ENCODE measurements around the gene P2RX2.

P2RX2 gene

DNA sequence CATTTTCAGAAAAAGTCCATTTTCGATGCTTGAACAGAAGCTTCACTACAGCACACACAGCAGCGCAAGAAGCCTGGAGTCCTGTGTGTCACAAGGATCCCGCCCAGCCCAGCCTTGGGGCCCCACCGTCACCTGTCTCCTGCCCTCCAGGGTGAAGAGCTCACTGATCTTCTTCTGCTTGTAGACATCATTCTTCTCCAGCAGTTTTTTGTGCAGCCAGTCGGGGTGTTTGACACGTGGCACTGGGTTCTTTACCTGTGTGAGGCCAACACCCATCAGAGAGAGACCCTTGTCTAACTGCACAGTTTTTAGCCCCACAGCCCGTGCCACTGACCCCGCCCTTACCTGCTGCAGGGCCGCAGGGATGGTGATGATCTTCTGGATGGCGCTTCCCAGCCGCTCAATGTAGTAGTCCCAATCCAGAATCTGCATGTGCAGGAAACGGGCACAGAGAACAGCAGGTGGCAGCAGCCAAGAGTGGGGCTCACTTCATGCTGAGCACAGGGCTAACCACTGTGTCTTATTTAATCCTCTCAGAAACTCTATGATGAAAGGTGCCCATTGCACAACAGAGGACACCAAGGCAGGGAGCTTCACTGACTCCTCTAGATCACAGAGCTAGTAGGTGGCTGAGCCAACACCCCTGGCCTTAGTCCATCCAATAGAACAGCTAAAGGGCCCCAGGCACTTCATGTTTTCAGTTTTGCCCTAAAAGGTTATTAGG lies 38.6 kb downstream of the P2RX2 start:
- Mint-ChIP-seq H3K9me3 (no peaks in the 10 kb centered on the region), H3K4me1 (no peaks in the 10 kb centered on the region), H3K27me3 (no peaks in the 10 kb centered on the region), H3K36me3 (peaks cover 47 to 66% of the 10 kb centered on the region in 2 donors), H3K4me3 (no peak overlapping the region), H3K27ac (no peak overlapping the region)
- ATAC-seq (replicated peaks) (no peak), DNase-seq (no peak)

DNA sequence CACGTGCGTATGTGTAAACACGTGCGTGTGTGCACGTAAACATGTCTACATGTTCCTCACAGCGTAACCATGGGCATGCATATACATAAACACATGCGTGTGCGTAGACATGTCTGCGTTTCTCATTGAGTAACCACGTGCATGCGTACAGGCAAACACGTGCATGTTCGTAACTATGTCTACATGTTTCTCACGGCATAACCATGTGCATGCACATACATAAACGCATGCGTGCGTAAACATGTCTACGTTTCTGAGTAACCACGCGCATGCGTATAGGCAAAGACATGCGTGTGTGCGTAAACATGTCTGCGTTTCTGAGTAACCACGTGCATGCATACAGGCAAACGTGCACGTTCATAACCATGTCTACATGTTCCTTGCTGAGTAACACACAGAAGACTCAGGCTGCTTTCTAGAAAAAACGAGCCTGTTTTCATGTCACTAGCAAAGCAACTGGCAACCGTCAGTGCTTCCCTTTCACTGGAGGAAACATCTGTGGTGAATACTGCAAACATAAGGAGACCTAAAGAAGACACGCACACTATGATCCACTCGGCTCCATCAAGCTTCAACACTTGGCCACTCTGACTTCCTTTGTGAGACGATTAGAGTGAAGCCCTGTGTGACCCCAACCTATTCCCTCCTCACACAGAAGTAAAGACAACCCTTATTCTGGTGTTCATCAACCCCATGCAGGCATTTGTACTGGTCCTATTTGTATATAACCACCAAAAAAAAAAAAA lies 39.7 kb downstream of the P2RX2 start:
- Mint-ChIP-seq H3K4me1 (peaks cover 0 to 5% of the 10 kb centered on the region in 2 donors), H3K4me3 (no peak overlapping the region), H3K27me3 (no peaks in the 10 kb centered on the region), H3K9me3 (no peaks in the 10 kb centered on the region), H3K36me3 (peaks cover 54 to 70% of the 10 kb centered on the region in 2 donors), H3K27ac (no peak overlapping the region)
- ATAC-seq (replicated peaks) (no peak), DNase-seq (no peak)

DNA sequence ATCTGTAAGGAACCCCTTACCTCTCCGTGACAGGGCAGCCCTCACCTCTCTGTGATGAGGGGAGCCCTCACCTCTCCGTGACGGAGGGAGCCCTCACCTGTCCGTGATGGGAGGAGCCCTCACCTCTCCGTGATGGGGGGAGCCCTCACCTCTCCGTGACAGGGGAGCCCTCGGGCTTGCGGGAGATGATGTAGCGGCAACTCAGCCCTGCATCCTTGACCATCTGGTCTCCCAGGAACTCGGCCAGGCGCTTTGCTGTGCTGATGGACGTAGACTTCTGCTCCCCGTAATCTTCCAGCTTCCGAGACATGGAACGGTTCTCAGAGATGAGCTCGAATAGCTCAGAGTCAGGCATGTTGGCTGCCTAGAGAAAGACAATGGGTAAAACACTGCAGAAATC lies 40.6 kb downstream of the P2RX2 start:
- Mint-ChIP-seq H3K4me3 (no peak overlapping the region), H3K27ac (no peak overlapping the region), H3K4me1 (peaks cover under 1 to 5% of the 10 kb centered on the region in 2 donors), H3K9me3 (no peaks in the 10 kb centered on the region), H3K36me3 (peaks cover 54 to 71% of the 10 kb centered on the region in 2 donors), H3K27me3 (no peaks in the 10 kb centered on the region)
- DNase-seq = no peak
- ATAC-seq (replicated peaks) = no peak

DNA sequence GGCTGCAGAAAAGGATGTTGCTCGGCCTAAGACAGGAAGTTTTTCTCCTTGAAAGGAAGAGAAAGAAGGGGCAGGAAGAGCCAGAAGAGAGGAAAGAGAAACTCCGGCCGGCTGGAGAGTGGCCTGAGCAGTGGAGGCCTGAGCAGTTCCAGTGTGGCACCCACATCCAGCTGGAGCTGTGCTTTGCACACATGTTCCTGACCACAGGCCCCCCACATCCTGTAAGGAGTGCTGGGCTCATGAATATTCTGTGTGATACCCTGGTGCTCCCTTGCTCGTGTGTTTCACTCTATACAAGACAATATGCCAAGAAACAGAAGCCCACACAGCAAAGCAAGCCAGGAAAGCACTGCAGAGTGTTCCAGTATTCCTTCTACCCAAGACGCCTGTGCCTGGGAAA lies 41.5 kb downstream of the P2RX2 start:
- Mint-ChIP-seq H3K36me3 (peaks cover 61 to 75% of the 10 kb centered on the region in 2 donors), H3K4me1 (peaks cover 2 to 5% of the 10 kb centered on the region in 2 donors), H3K4me3 (no peak overlapping the region), H3K27ac (no peak overlapping the region), H3K27me3 (no peaks in the 10 kb centered on the region), H3K9me3 (no peaks in the 10 kb centered on the region)
- ATAC-seq (replicated peaks) (no peak), DNase-seq (no peak)

DNA sequence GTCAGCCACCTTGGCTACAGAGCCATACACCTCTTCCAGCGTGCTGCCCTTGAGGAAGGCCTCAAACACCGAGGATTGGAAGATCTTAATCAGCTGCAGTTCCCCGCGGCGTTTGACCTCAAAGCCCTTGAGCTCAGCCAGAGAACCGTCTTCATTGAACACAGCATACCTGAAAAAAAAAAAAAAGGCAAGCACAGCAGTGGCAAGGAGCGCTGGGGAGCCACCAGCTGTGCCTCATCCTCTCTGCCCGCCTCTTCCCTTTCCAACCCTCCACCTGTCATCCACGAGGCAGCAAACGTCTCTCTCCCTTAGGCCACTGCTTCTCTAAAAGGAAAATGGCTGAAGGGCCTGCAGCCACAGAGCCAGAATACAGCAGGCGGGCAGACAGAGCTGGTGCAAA lies 42.4 kb downstream of the P2RX2 start:
- no peaks in the 10 kb centered on the region for H3K9me3 Mint-ChIP-seq
- DNase-seq = no peak
- no peak overlapping the region for H3K4me3 Mint-ChIP-seq
- H3K36me3 Mint-ChIP-seq = peaks cover 70 to 85% of the 10 kb centered on the region in 2 donors
- no peak for ATAC-seq (replicated peaks)
- no peak overlapping the region for H3K27ac Mint-ChIP-seq
- H3K27me3 Mint-ChIP-seq = no peaks in the 10 kb centered on the region
- peaks cover 2 to 5% of the 10 kb centered on the region in 2 donors for H3K4me1 Mint-ChIP-seq

DNA sequence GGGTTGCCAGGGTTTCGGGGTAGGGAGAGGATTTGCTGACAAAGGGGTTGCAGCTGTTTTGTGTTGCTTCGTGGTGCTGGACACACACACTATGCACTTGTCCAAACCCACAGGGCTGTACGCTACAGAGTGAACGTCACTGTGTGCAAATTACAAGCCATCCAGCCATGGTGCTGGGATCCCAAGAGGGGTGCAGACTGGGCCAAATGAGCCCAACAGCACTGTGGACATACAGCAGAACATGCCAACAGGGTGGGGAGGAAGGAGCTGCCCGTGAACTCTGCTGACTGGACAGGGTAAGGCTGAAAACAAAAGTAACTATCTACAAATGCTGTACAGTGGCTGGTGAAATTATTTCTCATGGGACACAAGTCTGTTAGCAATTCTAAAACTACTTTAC lies 43.4 kb downstream of the P2RX2 start:
- H3K27me3 Mint-ChIP-seq = no peaks in the 10 kb centered on the region
- ATAC-seq (replicated peaks) (no peak), DNase-seq (no peak)
- H3K36me3 Mint-ChIP-seq = peaks cover 73 to 88% of the 10 kb centered on the region in 2 donors
- no peak overlapping the region for H3K4me3 Mint-ChIP-seq
- H3K9me3 Mint-ChIP-seq = no peaks in the 10 kb centered on the region
- peaks cover 2 to 5% of the 10 kb centered on the region in 2 donors for H3K4me1 Mint-ChIP-seq
- H3K27ac Mint-ChIP-seq = no peak overlapping the region

DNA sequence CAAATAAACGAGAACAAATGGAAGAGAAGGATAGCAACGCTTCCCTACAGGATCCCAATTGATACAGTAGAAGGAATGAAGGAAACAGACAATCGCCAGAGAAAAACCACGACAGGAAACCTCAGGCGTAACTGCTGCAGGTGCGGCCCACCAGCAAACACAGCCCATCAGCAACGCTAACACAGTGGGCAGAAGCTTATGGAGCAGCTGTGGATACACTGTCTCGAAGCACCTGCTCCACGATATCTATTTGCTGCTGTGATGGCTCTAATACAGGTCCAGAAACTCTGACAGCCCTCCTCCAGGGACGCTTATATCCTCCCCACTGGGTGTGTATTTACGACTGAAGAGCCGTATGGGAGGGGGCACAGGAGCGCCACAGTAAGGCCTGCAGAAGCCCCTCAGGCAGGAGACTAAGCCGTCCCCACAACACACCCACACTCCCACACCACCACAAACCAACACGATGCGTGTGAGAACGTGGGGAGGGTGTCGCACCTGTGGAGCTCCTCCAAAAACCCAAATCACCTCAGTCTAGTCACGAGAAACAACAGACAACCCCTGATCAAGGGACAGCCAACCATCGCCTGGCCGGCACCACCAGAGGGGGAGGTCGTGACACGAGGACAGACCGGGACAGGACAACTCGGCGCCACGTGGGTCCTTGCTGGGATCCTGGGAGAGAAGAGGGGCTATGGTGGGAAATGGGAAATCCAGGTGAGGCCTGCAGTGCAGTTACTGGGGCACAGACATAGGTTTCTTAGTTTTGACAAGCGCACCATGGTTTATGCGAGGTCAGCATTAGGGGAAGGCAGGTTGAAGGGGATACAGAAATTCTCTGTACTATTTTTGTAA lies 44.6 kb downstream of the P2RX2 start:
- no peak for ATAC-seq (replicated peaks)
- Mint-ChIP-seq H3K27ac (peak overlapping the region; percentile 49), H3K4me3 (no peak overlapping the region)

DNA sequence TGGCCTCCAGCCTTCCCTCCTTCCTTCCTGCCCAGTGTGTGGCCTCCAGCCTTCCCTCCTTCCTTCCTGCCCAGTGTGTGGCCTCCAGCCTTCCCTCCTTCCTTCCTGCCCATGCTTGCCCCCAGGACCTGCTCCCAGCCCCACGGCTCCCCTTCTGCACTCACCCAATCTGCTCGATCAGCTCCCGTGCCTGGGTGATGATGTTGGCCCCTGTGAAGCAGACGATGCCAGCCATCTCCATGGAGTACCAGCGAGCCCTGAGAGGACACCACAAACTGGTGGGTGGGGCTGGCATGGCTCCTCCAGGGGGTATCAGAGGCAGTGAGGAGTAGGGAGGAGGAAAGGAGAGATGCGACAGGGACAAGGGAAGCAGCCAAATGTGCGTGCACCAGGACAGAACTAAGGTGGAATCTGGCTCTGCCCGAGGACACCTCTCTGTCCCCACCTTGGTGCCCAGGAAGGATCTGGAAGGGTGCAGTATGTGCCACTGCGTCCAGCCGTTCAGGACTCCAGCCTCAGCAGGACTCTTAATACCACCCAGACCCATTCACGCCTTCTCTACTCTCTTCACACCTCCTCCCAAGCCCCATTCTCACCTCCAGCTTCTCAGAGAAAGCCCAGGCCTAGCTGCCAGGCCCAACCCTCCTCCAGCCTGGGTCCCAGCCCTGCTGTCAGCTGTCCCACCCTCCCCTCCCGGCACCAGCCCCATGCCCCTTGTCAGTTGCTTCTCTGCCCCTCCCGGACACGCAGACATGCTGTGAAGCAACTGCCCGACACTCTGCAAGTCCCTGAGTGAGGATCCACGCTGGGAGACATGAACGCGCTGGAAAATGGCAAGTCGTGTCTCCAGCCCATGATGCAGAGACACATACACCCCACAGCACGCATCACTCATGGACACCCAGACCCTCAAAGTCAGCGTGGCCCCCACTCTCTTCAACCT lies 45.9 kb downstream of the P2RX2 start:
- Mint-ChIP-seq H3K9me3 (no peaks in the 10 kb centered on the region), H3K36me3 (peaks cover 73 to 82% of the 10 kb centered on the region in 2 donors), H3K27ac (no peak overlapping the region), H3K4me1 (peaks cover 2 to 5% of the 10 kb centered on the region in 2 donors), H3K27me3 (no peaks in the 10 kb centered on the region), H3K4me3 (no peak overlapping the region)
- DNase-seq = no peak
- no peak for ATAC-seq (replicated peaks)

More for the DNA sequence above, 44.6 kb downstream of the P2RX2 start:
- Mint-ChIP-seq H3K36me3 (peaks cover 74 to 86% of the 10 kb centered on the region in 2 donors), H3K4me1 (peaks cover 2 to 5% of the 10 kb centered on the region in 2 donors), H3K9me3 (no peaks in the 10 kb centered on the region), H3K27me3 (no peaks in the 10 kb centered on the region)
- DNase-seq = no peak

DNA sequence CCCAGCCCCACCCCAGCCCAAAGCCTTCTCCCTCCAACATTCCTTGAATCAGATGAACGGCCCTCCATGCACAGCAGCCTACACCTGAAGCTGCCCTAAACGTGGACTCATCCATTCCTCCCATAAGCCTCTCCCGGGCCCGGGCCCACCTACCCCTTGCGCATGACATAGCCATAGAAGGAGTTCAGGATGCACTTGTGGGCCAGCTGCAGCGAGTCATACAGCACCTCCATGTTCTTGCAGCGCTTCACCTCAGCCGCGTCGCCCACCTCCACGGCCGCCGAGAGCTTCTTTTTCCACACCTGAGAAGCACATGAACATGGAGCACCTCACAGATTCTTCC lies 46.5 kb downstream of the P2RX2 start:
- Mint-ChIP-seq H3K27ac (no peak overlapping the region), H3K4me3 (no peak overlapping the region), H3K27me3 (no peaks in the 10 kb centered on the region), H3K4me1 (peaks cover 2 to 5% of the 10 kb centered on the region in 2 donors), H3K36me3 (peaks cover 76 to 82% of the 10 kb centered on the region in 2 donors), H3K9me3 (no peaks in the 10 kb centered on the region)
- DNase-seq = no peak
- no peak for ATAC-seq (replicated peaks)

DNA sequence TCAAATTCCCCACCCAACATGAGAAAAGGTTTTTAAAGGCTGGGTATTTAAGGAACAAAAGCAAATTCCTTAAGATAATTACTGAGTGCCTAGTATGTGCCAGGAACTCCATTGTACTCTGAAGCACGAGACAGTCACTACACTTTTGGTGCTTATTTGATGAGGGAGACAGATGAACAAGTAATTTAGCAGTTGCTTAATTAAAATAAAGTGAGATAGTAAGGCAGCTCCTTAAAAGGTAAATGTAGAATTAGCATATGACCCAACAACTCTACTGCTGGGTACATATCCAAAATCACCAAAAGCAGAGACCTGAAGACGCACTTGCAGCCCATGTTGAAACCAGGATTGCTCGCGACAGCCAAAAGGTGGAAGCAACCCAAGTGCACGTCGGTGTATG lies 47.2 kb downstream of the P2RX2 start:
- H3K27me3 Mint-ChIP-seq = no peaks in the 10 kb centered on the region
- no peak for ATAC-seq (replicated peaks)
- H3K36me3 Mint-ChIP-seq = peaks cover 74 to 79% of the 10 kb centered on the region in 2 donors
- H3K4me1 Mint-ChIP-seq = peaks cover 2 to 5% of the 10 kb centered on the region in 2 donors
- H3K9me3 Mint-ChIP-seq = no peaks in the 10 kb centered on the region
- no peak overlapping the region for H3K4me3 Mint-ChIP-seq
- no peak overlapping the region for H3K27ac Mint-ChIP-seq
- no peak for DNase-seq

DNA sequence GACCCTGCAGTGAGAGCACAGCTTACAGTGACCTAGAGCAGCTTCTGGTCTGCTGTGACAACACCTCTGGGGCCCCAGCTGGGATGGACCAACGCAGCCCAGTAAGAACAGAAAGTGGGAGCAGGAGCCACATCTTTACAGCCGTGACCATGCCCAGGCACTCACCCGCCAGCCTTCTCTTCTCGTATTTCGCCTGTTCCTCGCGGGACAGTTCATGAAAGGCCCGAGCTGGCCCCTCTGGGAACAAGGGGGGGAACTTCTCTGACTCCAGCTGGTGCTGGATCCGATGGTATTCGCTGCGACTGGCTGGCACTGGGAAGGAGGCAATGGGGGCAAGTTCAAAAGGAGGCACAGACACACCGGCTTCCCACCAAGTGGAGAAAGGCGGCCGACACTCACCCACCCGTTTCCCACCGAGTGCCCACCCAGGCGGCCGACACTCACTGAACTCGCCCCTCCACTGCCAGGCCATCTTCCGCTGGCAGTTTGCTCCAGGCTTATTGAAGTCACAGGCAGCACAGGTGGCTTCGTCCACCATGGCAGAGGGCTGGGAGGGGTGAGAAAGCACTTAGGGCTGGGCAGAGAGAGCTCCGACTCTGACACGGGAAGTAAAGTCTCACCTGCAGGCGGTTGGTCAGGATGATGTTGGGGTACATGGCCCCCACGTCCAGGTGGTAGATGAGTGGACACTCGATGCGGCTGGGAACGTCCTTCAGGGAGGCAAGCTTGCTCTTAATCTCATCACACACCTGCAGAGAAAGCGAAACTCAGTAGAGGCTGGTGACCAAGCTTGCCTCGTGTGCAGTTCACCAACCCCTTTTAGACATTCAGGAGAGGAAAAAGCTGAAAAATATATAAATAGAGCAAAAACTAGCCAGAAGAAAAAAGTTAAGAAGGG lies 49.9 kb downstream of the P2RX2 start:
- ATAC-seq (replicated peaks) (no peak), DNase-seq (no peak)
- Mint-ChIP-seq H3K4me3 (no peak overlapping the region), H3K27ac (peak overlapping the region; percentile 47), H3K27me3 (no peaks in the 10 kb centered on the region), H3K9me3 (no peaks in the 10 kb centered on the region), H3K36me3 (peaks cover 64 to 70% of the 10 kb centered on the region in 2 donors), H3K4me1 (peaks cover 0 to 2% of the 10 kb centered on the region in 2 donors)

DNA sequence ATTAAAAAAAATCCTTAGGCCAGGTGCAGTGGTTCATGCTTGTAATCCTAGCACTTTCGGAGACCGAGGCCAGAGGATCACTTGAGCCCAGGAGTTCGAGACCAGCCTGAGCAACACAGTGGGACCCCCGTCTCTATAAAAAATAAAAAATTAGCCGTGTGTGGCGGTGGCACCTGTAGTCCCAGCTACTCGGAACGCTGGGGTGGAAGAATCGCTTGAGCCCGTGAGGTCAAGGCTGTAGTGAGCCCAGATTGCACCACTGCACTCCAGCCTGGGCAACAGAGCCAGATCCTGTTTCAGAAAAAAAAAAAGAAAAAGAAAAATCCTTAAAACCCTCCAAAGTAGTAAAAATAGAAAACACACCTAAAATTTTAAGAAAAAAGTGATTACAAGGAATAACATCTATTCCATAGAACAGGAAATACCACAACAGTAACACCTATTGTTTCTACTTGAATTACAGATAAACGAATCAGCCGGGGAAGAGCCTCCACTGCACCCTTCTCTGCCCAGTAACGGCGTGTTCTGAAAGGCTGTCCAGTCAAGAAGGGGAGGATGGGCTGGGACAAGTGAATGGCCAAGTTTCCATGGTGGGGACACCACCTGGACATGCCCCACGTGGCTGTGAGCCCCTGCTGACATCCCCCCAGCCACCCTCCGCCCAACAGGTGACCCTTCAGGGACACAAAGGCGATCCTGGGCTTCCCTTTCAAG lies 50.7 kb downstream of the P2RX2 start:
- no peak overlapping the region for H3K27ac Mint-ChIP-seq

More for the DNA sequence above, 50.7 kb downstream of the P2RX2 start:
- no peaks in the 10 kb centered on the region for H3K27me3 Mint-ChIP-seq
- H3K9me3 Mint-ChIP-seq = no peaks in the 10 kb centered on the region
- H3K36me3 Mint-ChIP-seq = peaks cover 63 to 72% of the 10 kb centered on the region in 2 donors
- peaks cover 0 to under 1% of the 10 kb centered on the region in 2 donors for H3K4me1 Mint-ChIP-seq
- no peak for ATAC-seq (replicated peaks)
- no peak for DNase-seq
- no peak overlapping the region for H3K4me3 Mint-ChIP-seq
